Astrocyte (in vitro differentiated cells and primary cell): ENCODE results near the gene TMEM129. TPM values are rescaled to one million over a fixed set of nuclear protein-coding genes. Genes with fewer than 3 reads are reported as not detected.

Experiments used
- DNase-seq: peaks from one replicate; pipeline ENCODE4 v3.0.0-alpha.2; 2010; ENCODE audit warnings: low read depth
- FAIRE-seq: peaks from 2 replicates; lab custom pipeline; 2011; peaks lifted over from hg19 to GRCh38; lab: Jason Lieb, UNC
- H2AFZ ChIP-seq: 2 replicates; pipeline ENCODE4 v1.6.0; 2012; ENCODE audit warnings: low read depth, low read length, inconsistent platforms
- H3K27ac ChIP-seq: 2 replicates; pipeline ENCODE4 v1.5.1; 2011; ENCODE audit warnings: low read depth, low read length, inconsistent platforms
- H3K27me3 ChIP-seq: 2 replicates; pipeline ENCODE4 v1.6.0; 2011; ENCODE audit warnings: low read length, inconsistent platforms; ENCODE audit not compliant: insufficient read depth
- H3K36me3 ChIP-seq: 2 replicates; pipeline ENCODE4 v1.5.1; 2011; ENCODE audit warnings: low read length, inconsistent platforms; ENCODE audit not compliant: insufficient read depth
- H3K4me1 ChIP-seq: 2 replicates; pipeline ENCODE4 v1.5.1; 2011; ENCODE audit warnings: low read length, inconsistent platforms; ENCODE audit not compliant: insufficient read depth
- H3K4me2 ChIP-seq: 2 replicates; pipeline ENCODE4 v1.6.0; 2012; ENCODE audit warnings: low read length, inconsistent platforms
- H3K4me3 ChIP-seq: 2 replicates; pipeline ENCODE4 v1.5.1; 2011; ENCODE audit warnings: low read depth, mild to moderate bottlenecking, low read length, inconsistent platforms; ENCODE audit not compliant: insufficient read depth
- H3K79me2 ChIP-seq: 2 replicates; pipeline ENCODE4 v1.6.0; 2012; ENCODE audit warnings: mild to moderate bottlenecking, low read length, inconsistent platforms; ENCODE audit not compliant: insufficient read depth
- H3K9ac ChIP-seq: 2 replicates; pipeline ENCODE4 v1.6.0; 2012; ENCODE audit warnings: mild to moderate bottlenecking, low read length, inconsistent platforms
- H3K9me3 ChIP-seq: 2 replicates; pipeline ENCODE4 v1.5.1; 2012; ENCODE audit warnings: low read depth, mild to moderate bottlenecking, low read length, inconsistent platforms; ENCODE audit not compliant: insufficient read depth
- H4K20me1 ChIP-seq: 2 replicates; pipeline ENCODE4 v1.6.0; 2012; ENCODE audit warnings: low read length, inconsistent platforms; ENCODE audit not compliant: insufficient read depth
- H3K27ac Mint-ChIP-seq: one replicate; pipeline ENCODE4 v1.8.0; 2021; ENCODE audit warnings: mild to moderate bottlenecking, mixed read lengths; ENCODE audit not compliant: unreplicated experiment
- H3K27me3 Mint-ChIP-seq: one replicate; pipeline ENCODE4 v1.8.0; 2021; ENCODE audit warnings: low read depth, mixed read lengths; ENCODE audit not compliant: unreplicated experiment
- H3K36me3 Mint-ChIP-seq: one replicate; pipeline ENCODE4 v1.8.0; 2021; ENCODE audit warnings: low read depth, mixed read lengths; ENCODE audit not compliant: unreplicated experiment
- H3K4me1 Mint-ChIP-seq: one replicate; pipeline ENCODE4 v1.8.0; 2021; ENCODE audit warnings: low read depth, mixed read lengths; ENCODE audit not compliant: unreplicated experiment
- H3K4me3 Mint-ChIP-seq: one replicate; pipeline ENCODE4 v1.8.0; 2021; ENCODE audit warnings: mild to moderate bottlenecking, moderate library complexity, mixed read lengths; ENCODE audit not compliant: unreplicated experiment
- H3K9me3 Mint-ChIP-seq: one replicate; pipeline ENCODE4 v1.8.0; 2021; ENCODE audit warnings: mild to moderate bottlenecking, mixed read lengths; ENCODE audit not compliant: unreplicated experiment
- CTCF ChIP-seq: IDR thresholded peaks from 2 replicates; pipeline ENCODE4 v1.5.1; 2011; ENCODE audit warnings: low read depth, mild to moderate bottlenecking, inconsistent platforms, low read length, moderate library complexity; ENCODE audit not compliant: insufficient read depth
- EZH2 ChIP-seq: IDR thresholded peaks from 2 replicates; pipeline ENCODE4 v1.6.1; 2012; ENCODE audit warnings: mild to moderate bottlenecking, low read length, inconsistent platforms; ENCODE audit not compliant: insufficient read depth
- total RNA-seq: library from RNA; stranded (reverse); gene quantifications from 2 replicates; pipeline ENCODE4 v1.2.1, GENCODE V29; 2021

TMEM129 gene
- total RNA-seq, 1 donor from 2014 or later: 26.8 TPM

- FAIRE-seq: no peak
- Histone ChIP-seq H2AFZ (no peak overlapping the region), H3K9ac (no peak overlapping the region), H3K79me2 (no peaks in the 10 kb centered on the region), H3K4me1 (no peaks in the 10 kb centered on the region), H4K20me1 (no peaks in the 10 kb centered on the region), H3K36me3 (no peaks in the 10 kb centered on the region), H3K4me2 (no peak overlapping the region), H3K27ac (no peak overlapping the region), H3K9me3 (no peaks in the 10 kb centered on the region), H3K4me3 (no peak overlapping the region), H3K27me3 (no peaks in the 10 kb centered on the region)
- Mint-ChIP-seq H3K36me3 (no peaks in the 10 kb centered on the region), H3K27ac (no peak overlapping the region), H3K27me3 (peaks cover 9% of the 10 kb centered on the region), H3K4me1 (no peaks in the 10 kb centered on the region), H3K4me3 (no peak overlapping the region), H3K9me3 (no peaks in the 10 kb centered on the region)
- TF ChIP-seq EZH2 (no peak), CTCF (no peak)
- no peak for DNase-seq
These were observed 41.3 kb upstream of the TMEM129 start for GRCh38 chr4:1762264-1763010.

DNA sequence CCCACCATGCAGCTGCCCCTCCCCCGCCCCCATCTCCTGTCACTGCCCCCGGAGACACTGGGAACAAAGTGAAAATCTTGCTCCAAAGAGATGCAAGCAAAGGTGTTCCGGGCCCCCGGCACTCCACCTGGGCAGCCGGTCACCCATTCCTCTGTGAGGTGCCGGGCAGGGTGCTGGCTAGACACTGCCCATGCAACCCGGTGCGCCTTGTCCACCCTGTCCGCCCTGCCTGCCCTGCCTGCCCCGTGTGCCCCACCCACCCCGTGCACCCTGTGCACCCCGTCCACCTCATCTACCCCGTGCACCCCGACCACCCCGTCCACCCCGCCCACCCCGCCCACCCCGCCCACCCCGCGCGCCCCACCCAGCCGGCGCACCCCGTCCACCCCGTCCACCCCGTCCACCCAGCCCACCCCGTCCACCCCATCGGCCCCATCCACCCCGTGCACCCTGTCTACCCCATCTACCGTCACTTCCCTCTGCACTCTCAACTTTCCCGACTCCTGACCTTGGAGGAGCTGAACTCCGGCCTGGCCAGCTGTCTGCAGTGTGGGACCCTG lies 40.1 kb upstream of the TMEM129 start:
- H3K4me1 Mint-ChIP-seq: no peaks in the 10 kb centered on the region
- H3K9me3 Mint-ChIP-seq: no peaks in the 10 kb centered on the region
- DNase-seq (no peak), FAIRE-seq (no peak)
- TF ChIP-seq EZH2: no peak
- TF ChIP-seq CTCF: no peak
- H3K27ac Mint-ChIP-seq: no peak overlapping the region
- no peak overlapping the region for H3K4me3 Mint-ChIP-seq
- no peak overlapping the region for H2AFZ ChIP-seq
- no peaks in the 10 kb centered on the region for H3K36me3 ChIP-seq
- H3K4me2 ChIP-seq: no peak overlapping the region
- H3K9me3 ChIP-seq: no peaks in the 10 kb centered on the region
- H3K27ac ChIP-seq: no peak overlapping the region
- no peaks in the 10 kb centered on the region for H3K27me3 ChIP-seq
- H3K79me2 ChIP-seq: no peaks in the 10 kb centered on the region
- H3K9ac ChIP-seq: no peak overlapping the region
- H3K4me1 ChIP-seq: no peaks in the 10 kb centered on the region
- H3K4me3 ChIP-seq: no peak overlapping the region
- H3K36me3 Mint-ChIP-seq: no peaks in the 10 kb centered on the region
- H4K20me1 ChIP-seq: no peaks in the 10 kb centered on the region
- peaks cover 9% of the 10 kb centered on the region for H3K27me3 Mint-ChIP-seq

DNA sequence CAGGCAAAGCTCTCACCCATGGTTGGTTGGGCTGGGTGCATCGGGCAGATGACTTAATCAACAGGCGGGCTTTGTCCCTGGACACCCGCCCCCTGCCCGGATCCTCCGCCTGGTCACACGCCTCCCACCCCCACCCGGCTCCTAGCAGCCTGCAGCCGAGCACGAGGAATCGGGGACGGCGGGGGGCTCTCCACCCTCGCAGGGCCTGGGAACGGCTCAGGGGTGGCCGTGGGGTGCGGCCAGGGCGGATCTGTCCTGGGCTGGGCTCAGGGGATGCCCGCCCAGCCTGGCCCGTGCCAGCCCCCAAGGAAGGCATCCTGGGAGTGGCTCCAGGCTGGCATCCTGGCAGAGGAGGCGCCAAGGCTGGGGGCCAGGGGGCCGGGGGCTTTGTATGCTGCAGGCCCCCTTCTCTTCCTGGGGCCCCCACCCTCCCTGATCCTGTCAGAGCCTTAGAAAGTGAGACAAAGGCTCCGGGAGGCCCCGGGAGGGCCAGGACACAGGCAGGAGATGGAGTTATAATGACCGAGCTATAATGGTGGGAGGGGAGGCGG lies 39.5 kb upstream of the TMEM129 start:
- no peak for TF ChIP-seq EZH2
- no peak for TF ChIP-seq CTCF
- Mint-ChIP-seq H3K4me1 (no peaks in the 10 kb centered on the region), H3K27me3 (peaks cover 8% of the 10 kb centered on the region), H3K4me3 (no peak overlapping the region), H3K27ac (no peak overlapping the region), H3K9me3 (no peaks in the 10 kb centered on the region), H3K36me3 (no peaks in the 10 kb centered on the region)
- H4K20me1 ChIP-seq: no peaks in the 10 kb centered on the region
- H3K27me3 ChIP-seq: no peaks in the 10 kb centered on the region
- no peak overlapping the region for H2AFZ ChIP-seq
- H3K4me2 ChIP-seq: no peak overlapping the region
- H3K79me2 ChIP-seq: no peaks in the 10 kb centered on the region
- no peak overlapping the region for H3K27ac ChIP-seq
- H3K4me1 ChIP-seq: no peaks in the 10 kb centered on the region
- FAIRE-seq (no peak), DNase-seq (no peak)
- no peak overlapping the region for H3K9ac ChIP-seq
- no peak overlapping the region for H3K4me3 ChIP-seq
- no peaks in the 10 kb centered on the region for H3K9me3 ChIP-seq
- no peaks in the 10 kb centered on the region for H3K36me3 ChIP-seq
